Measurements from ENCODE around the gene DZIP3.
"Not testable (repeated sequence)": the region's sequence is repeated elsewhere in the genome, so short reads cannot be mapped to it uniquely, and the experiment has no call there.

DZIP3 gene

GRCh38 chr3:108629974-108630373 lies 40.5 kb downstream of the DZIP3 start:
- H2AFZ ChIP-seq (ENCODE audit: low read length): no peak overlapping the region

GRCh38 chr3:108642526-108642925 lies 53.0 kb downstream of the DZIP3 start:
- no peaks in the 10 kb centered on the region for H3K36me3 ChIP-seq (ENCODE audit: insufficient read depth, low read length)
- no peaks in the 10 kb centered on the region for H3K4me1 ChIP-seq (ENCODE audit: insufficient read depth, low read length, poor library complexity, severe bottlenecking)
- TF ChIP-seq EZH2phosphoT487 (IDR thresholded peaks at IDR 0.05; ENCODE audit: borderline replicate concordance) (no peak), CTCF (conservative IDR thresholded peaks at IDR 0.05; ENCODE audit: low read length) (no peak)
- H3K9me2 ChIP-seq (replicated peaks; ENCODE audit: low read depth, low read length): no peaks in the 10 kb centered on the region
- H3K4me2 ChIP-seq (ENCODE audit: low read depth, low read length, poor library complexity, severe bottlenecking): no peak overlapping the region
- no peaks in the 10 kb centered on the region for H3K79me2 ChIP-seq (ENCODE audit: insufficient read depth, low read length)
- no peaks in the 10 kb centered on the region for H3K9me3 ChIP-seq (ENCODE audit: insufficient read depth, low read depth, low read length)
- H3K9ac ChIP-seq (ENCODE audit: low read depth, low read length, poor library complexity, severe bottlenecking): no peak overlapping the region
- H2AFZ ChIP-seq (ENCODE audit: low read length): no peak overlapping the region
- H3K27me3 ChIP-seq (ENCODE audit: insufficient read depth, low read length, poor library complexity, severe bottlenecking): no peaks in the 10 kb centered on the region
- no peaks in the 10 kb centered on the region for H4K20me1 ChIP-seq (ENCODE audit: insufficient read depth, low read length, poor library complexity, severe bottlenecking)
- H3K4me3 ChIP-seq (ENCODE audit: low read length, poor library complexity, severe bottlenecking): no peak overlapping the region
- no peaks in the 10 kb centered on the region for H3F3A ChIP-seq (ENCODE audit: low read depth)

More at GRCh38 chr3:108629974-108630373, 40.5 kb downstream of the DZIP3 start:
- no peak overlapping the region for H3K4me3 ChIP-seq (ENCODE audit: low read length, poor library complexity, severe bottlenecking)
- H3K27me3 ChIP-seq (ENCODE audit: insufficient read depth, low read length, poor library complexity, severe bottlenecking): no peaks in the 10 kb centered on the region
- H3K9me3 ChIP-seq (ENCODE audit: insufficient read depth, low read depth, low read length): no peaks in the 10 kb centered on the region
- H4K20me1 ChIP-seq (ENCODE audit: insufficient read depth, low read length, poor library complexity, severe bottlenecking): no peaks in the 10 kb centered on the region
- H3K9ac ChIP-seq (ENCODE audit: low read depth, low read length, poor library complexity, severe bottlenecking): no peak overlapping the region
- no peak overlapping the region for H3K4me2 ChIP-seq (ENCODE audit: low read depth, low read length, poor library complexity, severe bottlenecking)
- H3K9me2 ChIP-seq (replicated peaks; ENCODE audit: low read depth, low read length): no peaks in the 10 kb centered on the region
- H3K36me3 ChIP-seq (ENCODE audit: insufficient read depth, low read length): no peaks in the 10 kb centered on the region
- no peaks in the 10 kb centered on the region for H3K79me2 ChIP-seq (ENCODE audit: insufficient read depth, low read length)
- H3F3A ChIP-seq (ENCODE audit: low read depth): no peaks in the 10 kb centered on the region
- H3K4me1 ChIP-seq (ENCODE audit: insufficient read depth, low read length, poor library complexity, severe bottlenecking): peaks cover 8% of the 10 kb centered on the region
- TF ChIP-seq CTCF (conservative IDR thresholded peaks at IDR 0.05; ENCODE audit: low read length) (no peak), EZH2phosphoT487 (IDR thresholded peaks at IDR 0.05; ENCODE audit: borderline replicate concordance) (no peak)

- H3K9me2 ChIP-seq (replicated peaks; ENCODE audit: low read depth, low read length): no peaks in the 10 kb centered on the region
- H4K20me1 ChIP-seq (ENCODE audit: insufficient read depth, low read length, poor library complexity, severe bottlenecking): no peaks in the 10 kb centered on the region
- no peaks in the 10 kb centered on the region for H3K9me3 ChIP-seq (ENCODE audit: insufficient read depth, low read depth, low read length)
- no peak overlapping the region for H3K9ac ChIP-seq (ENCODE audit: low read depth, low read length, poor library complexity, severe bottlenecking)
- no peaks in the 10 kb centered on the region for H3K4me1 ChIP-seq (ENCODE audit: insufficient read depth, low read length, poor library complexity, severe bottlenecking)
- no peaks in the 10 kb centered on the region for H3K79me2 ChIP-seq (ENCODE audit: insufficient read depth, low read length)
- no peaks in the 10 kb centered on the region for H3K27me3 ChIP-seq (ENCODE audit: insufficient read depth, low read length, poor library complexity, severe bottlenecking)
- no peak overlapping the region for H3K4me3 ChIP-seq (ENCODE audit: low read length, poor library complexity, severe bottlenecking)
- H3K36me3 ChIP-seq (ENCODE audit: insufficient read depth, low read length): no peaks in the 10 kb centered on the region
- no peaks in the 10 kb centered on the region for H3F3A ChIP-seq (ENCODE audit: low read depth)
- H2AFZ ChIP-seq (ENCODE audit: low read length): no peak overlapping the region
- H3K4me2 ChIP-seq (ENCODE audit: low read depth, low read length, poor library complexity, severe bottlenecking): no peak overlapping the region
- TF ChIP-seq EZH2phosphoT487 (IDR thresholded peaks at IDR 0.05; ENCODE audit: borderline replicate concordance): no peak
- TF ChIP-seq CTCF (conservative IDR thresholded peaks at IDR 0.05; ENCODE audit: low read length): no peak
Observed at GRCh38 chr3:108645364-108645763, 55.8 kb downstream of the DZIP3 start.

GRCh38 chr3:108655664-108656063 lies 66.1 kb downstream of the DZIP3 start:
- H3K79me2 ChIP-seq (ENCODE audit: insufficient read depth, low read length); H3K4me1 ChIP-seq (ENCODE audit: insufficient read depth, low read length, poor library complexity, severe bottlenecking); H3K9me3 ChIP-seq (ENCODE audit: insufficient read depth, low read depth, low read length); H3K9ac ChIP-seq (ENCODE audit: low read depth, low read length, poor library complexity, severe bottlenecking); H3K36me3 ChIP-seq (ENCODE audit: insufficient read depth, low read length); H3F3A ChIP-seq (ENCODE audit: low read depth); H3K4me3 ChIP-seq (ENCODE audit: low read length, poor library complexity, severe bottlenecking); H3K9me2 ChIP-seq (replicated peaks; ENCODE audit: low read depth, low read length); H2AFZ ChIP-seq (ENCODE audit: low read length); H3K27me3 ChIP-seq (ENCODE audit: insufficient read depth, low read length, poor library complexity, severe bottlenecking); H3K4me2 ChIP-seq (ENCODE audit: low read depth, low read length, poor library complexity, severe bottlenecking); H4K20me1 ChIP-seq (ENCODE audit: insufficient read depth, low read length, poor library complexity, severe bottlenecking): not testable (repeated sequence)

Measured in Loucy (cell line).